HEK293 (cell line): ENCODE measurements around the gene CYP2A6.

ENCODE experiments used
- CTCF ChIA-PET: fragments of 350-600 bp; formaldehyde crosslinking; extraction: SDS; loops from one replicate; lab custom pipeline; 2021; ENCODE audit warnings: antibody characterized with exemption; lab: Yijun Ruan, JAX
- POLR2A ChIA-PET: fragments of 300-600 bp; formaldehyde crosslinking; extraction: SDS; loops from one replicate; lab custom pipeline; 2020; ENCODE audit warnings: antibody characterized with exemption, inconsistent platforms; lab: Yijun Ruan, JAX
- H3K27ac ChIP-seq: fragments of 200-500 bp; sonication (Bioruptor generic); 2 replicates; pipeline ENCODE4 v1.5.1; 2014; ENCODE audit warnings: low read depth, low read length, control low read depth, inconsistent platforms; ENCODE audit errors: extremely low read depth
- H3K36me3 ChIP-seq, 2 experiments: fragments of 200-500 bp in 1 of 2; sonication (Bioruptor generic) in 1 of 2; 1 replicate in 1 of 2; 2 replicates in 1 of 2; pipeline ENCODE4 v1.5.1; 2014 to 2017; ENCODE audit warnings: inconsistent platforms in 2 of 2, low read length in 2 of 2; ENCODE audit not compliant: control insufficient read depth in 2 of 2, insufficient read depth in 1 of 2
- H3K4me1 ChIP-seq: fragments of 200-500 bp; sonication (Bioruptor generic); 2 replicates; pipeline ENCODE4 v1.5.1; 2014; ENCODE audit warnings: mild to moderate bottlenecking, low read length, inconsistent platforms; ENCODE audit not compliant: control insufficient read depth, insufficient read depth
- H3K4me3 ChIP-seq: 2 replicates; pipeline ENCODE4 v1.5.1; 2011; ENCODE audit warnings: low read depth, mild to moderate bottlenecking, control low read depth, low read length, moderate library complexity
- H3K9me3 ChIP-seq: fragments of 200-500 bp; sonication (Bioruptor generic); 2 replicates; pipeline ENCODE4 v1.5.1; 2014; ENCODE audit warnings: low read depth, low read length, inconsistent platforms; ENCODE audit not compliant: control insufficient read depth, insufficient read depth
- BCL11B ChIP-seq: fragments of 450-650 bp; formaldehyde crosslinking; IDR thresholded peaks from 2 replicates; pipeline ENCODE4 v1.5.1; 2016; ENCODE audit warnings: low read depth, missing biosample characterization, missing genetic modification characterization
- GLIS1 ChIP-seq: fragments of 450-650 bp; formaldehyde crosslinking; IDR thresholded peaks from 2 replicates; pipeline ENCODE4 v1.5.1; 2016; ENCODE audit warnings: missing biosample characterization, missing genetic modification characterization
- IKZF3 ChIP-seq: fragments of 450-650 bp; IDR thresholded peaks from 2 replicates; pipeline ENCODE4 v1.5.0; 2018; ENCODE audit warnings: missing biosample characterization, mild to moderate bottlenecking, missing genetic modification characterization, moderate library complexity
- KLF9 ChIP-seq: fragments of 450-650 bp; formaldehyde crosslinking; IDR thresholded peaks from 2 replicates; pipeline ENCODE4 v1.5.1; 2016; ENCODE audit warnings: missing biosample characterization, missing genetic modification characterization, low read depth
- OSR2 ChIP-seq: fragments of 450-650 bp; formaldehyde crosslinking; IDR thresholded peaks from 2 replicates; pipeline ENCODE4 v1.5.1; 2016; ENCODE audit warnings: missing biosample characterization, missing genetic modification characterization
- PRDM1 ChIP-seq: fragments of 450-650 bp; formaldehyde crosslinking; IDR thresholded peaks from 2 replicates; pipeline ENCODE4; 2016; ENCODE audit warnings: missing biosample characterization, missing genetic modification characterization
- REST ChIP-seq: fragments of 450-650 bp; formaldehyde crosslinking; IDR thresholded peaks from 2 replicates; pipeline ENCODE4 v1.5.1; 2016; ENCODE audit warnings: missing biosample characterization, missing genetic modification characterization
- SP2 ChIP-seq: fragments of 450-650 bp; formaldehyde crosslinking; IDR thresholded peaks from 2 replicates; pipeline ENCODE4 v1.5.1; 2016; ENCODE audit warnings: missing biosample characterization, missing genetic modification characterization
- ZFHX2 ChIP-seq: fragments of 450-650 bp; formaldehyde crosslinking; conservative IDR thresholded peaks from 2 replicates; pipeline ENCODE4 v1.5.1; 2016; ENCODE audit warnings: missing biosample characterization, missing genetic modification characterization
- ZFP69B ChIP-seq: fragments of 450-650 bp; formaldehyde crosslinking; IDR thresholded peaks from 2 replicates; pipeline ENCODE4 v1.5.1; 2016; ENCODE audit warnings: missing biosample characterization, missing genetic modification characterization
- ZNF10 ChIP-seq: fragments of 450-650 bp; formaldehyde crosslinking; IDR thresholded peaks from 2 replicates; pipeline ENCODE4 v1.5.1; 2017; ENCODE audit warnings: missing biosample characterization, missing genetic modification characterization
- ZNF140 ChIP-seq: fragments of 450-650 bp; formaldehyde crosslinking; IDR thresholded peaks from 2 replicates; pipeline ENCODE4 v1.5.1; 2016; ENCODE audit warnings: missing biosample characterization, missing genetic modification characterization
- ZNF449 ChIP-seq: fragments of 450-650 bp; formaldehyde crosslinking; IDR thresholded peaks from 2 replicates; pipeline ENCODE4 v1.5.1; 2017; ENCODE audit warnings: missing biosample characterization, mild to moderate bottlenecking, missing genetic modification characterization, moderate library complexity
- ZNF629 ChIP-seq: fragments of 450-650 bp; formaldehyde crosslinking; IDR thresholded peaks from 2 replicates; pipeline ENCODE4 v1.5.1; 2017; ENCODE audit warnings: missing biosample characterization, missing genetic modification characterization
- ZNF645 ChIP-seq: fragments of 450-650 bp; formaldehyde crosslinking; IDR thresholded peaks from 2 replicates; pipeline ENCODE4; 2016; ENCODE audit warnings: missing biosample characterization, missing genetic modification characterization
- ZNF76 ChIP-seq: fragments of 450-650 bp; formaldehyde crosslinking; IDR thresholded peaks from 2 replicates; pipeline ENCODE4; 2016; ENCODE audit warnings: low read depth, missing biosample characterization, missing genetic modification characterization, borderline replicate concordance
- ZSCAN23 ChIP-seq: fragments of 450-650 bp; formaldehyde crosslinking; IDR thresholded peaks from 2 replicates; pipeline ENCODE4 v1.5.1; 2016; ENCODE audit warnings: missing biosample characterization, missing genetic modification characterization
- TF ChIP-seq, protein P1 (sequence below): fragments of 450-650 bp; formaldehyde crosslinking; IDR thresholded peaks from 2 replicates; pipeline ENCODE4 v1.5.1; 2016; ENCODE audit warnings: missing biosample characterization, missing genetic modification characterization
- TF ChIP-seq, protein P2 (sequence below): fragments of 450-650 bp; formaldehyde crosslinking; IDR thresholded peaks from 2 replicates; pipeline ENCODE4 v1.5.1; 2016; ENCODE audit warnings: missing biosample characterization, missing genetic modification characterization
- TF ChIP-seq, protein P3 (sequence below): fragments of 450-650 bp; formaldehyde crosslinking; IDR thresholded peaks from 2 replicates; pipeline ENCODE4 v1.5.1; 2016; ENCODE audit warnings: missing biosample characterization, missing genetic modification characterization
- TF ChIP-seq, protein P4 (sequence below): fragments of 450-650 bp; formaldehyde crosslinking; IDR thresholded peaks from 2 replicates; pipeline ENCODE4 v1.5.1; 2016; ENCODE audit warnings: missing biosample characterization, missing genetic modification characterization

The CYP2A6 gene

DNA sequence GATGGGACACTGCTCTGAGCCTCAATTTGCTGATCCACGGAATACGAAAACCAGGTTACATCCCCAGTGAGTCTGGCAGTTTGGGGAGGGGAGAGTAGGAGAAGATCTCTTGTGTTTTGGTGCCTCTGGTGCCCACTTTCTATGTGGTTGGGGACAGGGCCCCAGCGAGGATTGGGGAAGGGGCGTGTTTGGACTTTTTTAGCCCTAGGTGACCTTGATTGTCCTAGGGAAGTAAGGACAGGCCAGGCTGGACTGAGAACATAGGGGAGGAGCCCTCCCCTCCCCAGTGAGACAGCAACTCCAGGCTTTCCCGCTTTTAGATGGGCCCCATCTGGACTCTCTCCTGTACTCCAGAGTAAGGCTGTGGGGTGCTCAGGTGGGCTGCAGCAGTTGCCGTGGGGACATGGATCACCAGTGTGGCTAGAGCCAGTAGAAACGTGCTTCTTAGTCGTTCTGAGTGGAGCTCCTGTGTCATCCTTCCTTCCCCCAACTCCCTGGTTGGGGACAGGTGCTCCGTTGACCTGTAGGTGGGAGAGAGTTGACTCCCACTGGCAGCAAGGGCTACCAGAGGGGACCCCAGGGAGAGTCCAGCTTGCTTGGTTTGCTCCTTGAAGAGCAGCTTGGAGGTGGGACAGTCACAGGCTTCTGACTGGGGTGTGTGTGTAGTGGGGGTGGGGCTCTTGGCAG lies 46.9 kb downstream of the CYP2A6 start (continued):
- TF ChIP-seq REST (tag by site-specific recombination) (no peak), ZFP69B (tag by site-specific recombination) (peak; percentile 78), KLF9 (0 out of 2 replicates have a peak, but pooled peaks have one; percentile 25), ZNF629 (no peak), ZSCAN23 (no peak), ZFHX2 (tag by site-specific recombination) (0 out of 2 replicates have a peak, but pooled peaks have one; percentile 29), ZNF10 (tag by site-specific recombination) (peak; percentile 55; the same call in 1 of the 2 replicates), ZNF76 (tag by site-specific recombination) (no peak), PRDM1 (peak; percentile 25; the same call in 1 of the 2 replicates)
- TF ChIP-seq, protein P1, sequence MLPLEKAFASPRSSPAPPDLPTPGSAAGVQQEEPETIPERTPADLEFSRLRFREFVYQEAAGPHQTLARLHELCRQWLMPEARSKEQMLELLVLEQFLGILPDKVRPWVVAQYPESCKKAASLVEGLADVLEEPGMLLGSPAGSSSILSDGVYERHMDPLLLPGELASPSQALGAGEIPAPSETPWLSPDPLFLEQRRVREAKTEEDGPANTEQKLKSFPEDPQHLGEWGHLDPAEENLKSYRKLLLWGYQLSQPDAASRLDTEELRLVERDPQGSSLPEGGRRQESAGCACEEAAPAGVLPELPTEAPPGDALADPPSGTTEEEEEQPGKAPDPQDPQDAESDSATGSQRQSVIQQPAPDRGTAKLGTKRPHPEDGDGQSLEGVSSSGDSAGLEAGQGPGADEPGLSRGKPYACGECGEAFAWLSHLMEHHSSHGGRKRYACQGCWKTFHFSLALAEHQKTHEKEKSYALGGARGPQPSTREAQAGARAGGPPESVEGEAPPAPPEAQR (tag by site-specific recombination) = no peak

GRCh38 chr19:40802300-40803169 lies 47.7 kb downstream of the CYP2A6 start:
- H3K4me3 ChIP-seq = no peak overlapping the region
- H3K27ac ChIP-seq = peak overlapping the region; percentile 67; the same call in 1 of the 2 replicates
- H3K36me3 ChIP-seq = peaks cover 41 to 58% of the 10 kb centered on the region in 2 experiments
- peaks cover 80% of the 10 kb centered on the region for H3K4me1 ChIP-seq
- H3K9me3 ChIP-seq = no peaks in the 10 kb centered on the region
- ChIA-PET POLR2A (interaction anchor here (0.7 to 8.6 kb wide), 3 partner anchors 25 to 53 kb away, joined by 3 to 86 read pairs (median 56); partner anchors contain the start of genes ACTMAP, RAB4B and SNRPA), CTCF (interaction anchor here (0.8 to 1.1 kb wide), 5 partner anchors 9 to 173 kb away, joined by 3 to 4 read pairs (median 3); no protein-coding TSS in a partner anchor)
- 0 out of 2 replicates have a peak, but pooled peaks have one; percentile 20 for TF ChIP-seq OSR2 (tag by site-specific recombination)
- no peak for TF ChIP-seq ZNF140
- TF ChIP-seq GLIS1 (tag by site-specific recombination) = peak; percentile 79
- no peak for TF ChIP-seq ZNF449 (tag by site-specific recombination)
- TF ChIP-seq, protein P2, sequence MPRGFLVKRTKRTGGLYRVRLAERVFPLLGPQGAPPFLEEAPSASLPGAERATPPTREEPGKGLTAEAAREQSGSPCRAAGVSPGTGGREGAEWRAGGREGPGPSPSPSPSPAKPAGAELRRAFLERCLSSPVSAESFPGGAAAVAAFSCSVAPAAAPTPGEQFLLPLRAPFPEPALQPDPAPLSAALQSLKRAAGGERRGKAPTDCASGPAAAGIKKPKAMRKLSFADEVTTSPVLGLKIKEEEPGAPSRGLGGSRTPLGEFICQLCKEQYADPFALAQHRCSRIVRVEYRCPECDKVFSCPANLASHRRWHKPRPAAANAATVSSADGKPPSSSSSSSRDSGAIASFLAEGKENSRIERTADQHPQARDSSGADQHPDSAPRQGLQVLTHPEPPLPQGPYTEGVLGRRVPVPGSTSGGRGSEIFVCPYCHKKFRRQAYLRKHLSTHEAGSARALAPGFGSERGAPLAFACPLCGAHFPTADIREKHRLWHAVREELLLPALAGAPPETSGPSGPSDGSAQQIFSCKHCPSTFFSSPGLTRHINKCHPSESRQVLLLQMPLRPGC (tag by site-specific recombination) = no peak
- TF ChIP-seq BCL11B (tag by site-specific recombination) = no peak
- no peak for TF ChIP-seq ZNF645
- 0 out of 2 replicates have a peak, but pooled peaks have one; percentile 49 for TF ChIP-seq IKZF3 (tag by site-specific recombination)
- TF ChIP-seq SP2 (tag by site-specific recombination) = peak; percentile 43
- TF ChIP-seq, protein P3, sequence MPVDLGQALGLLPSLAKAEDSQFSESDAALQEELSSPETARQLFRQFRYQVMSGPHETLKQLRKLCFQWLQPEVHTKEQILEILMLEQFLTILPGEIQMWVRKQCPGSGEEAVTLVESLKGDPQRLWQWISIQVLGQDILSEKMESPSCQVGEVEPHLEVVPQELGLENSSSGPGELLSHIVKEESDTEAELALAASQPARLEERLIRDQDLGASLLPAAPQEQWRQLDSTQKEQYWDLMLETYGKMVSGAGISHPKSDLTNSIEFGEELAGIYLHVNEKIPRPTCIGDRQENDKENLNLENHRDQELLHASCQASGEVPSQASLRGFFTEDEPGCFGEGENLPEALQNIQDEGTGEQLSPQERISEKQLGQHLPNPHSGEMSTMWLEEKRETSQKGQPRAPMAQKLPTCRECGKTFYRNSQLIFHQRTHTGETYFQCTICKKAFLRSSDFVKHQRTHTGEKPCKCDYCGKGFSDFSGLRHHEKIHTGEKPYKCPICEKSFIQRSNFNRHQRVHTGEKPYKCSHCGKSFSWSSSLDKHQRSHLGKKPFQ = no peak
- TF ChIP-seq, protein P4, sequence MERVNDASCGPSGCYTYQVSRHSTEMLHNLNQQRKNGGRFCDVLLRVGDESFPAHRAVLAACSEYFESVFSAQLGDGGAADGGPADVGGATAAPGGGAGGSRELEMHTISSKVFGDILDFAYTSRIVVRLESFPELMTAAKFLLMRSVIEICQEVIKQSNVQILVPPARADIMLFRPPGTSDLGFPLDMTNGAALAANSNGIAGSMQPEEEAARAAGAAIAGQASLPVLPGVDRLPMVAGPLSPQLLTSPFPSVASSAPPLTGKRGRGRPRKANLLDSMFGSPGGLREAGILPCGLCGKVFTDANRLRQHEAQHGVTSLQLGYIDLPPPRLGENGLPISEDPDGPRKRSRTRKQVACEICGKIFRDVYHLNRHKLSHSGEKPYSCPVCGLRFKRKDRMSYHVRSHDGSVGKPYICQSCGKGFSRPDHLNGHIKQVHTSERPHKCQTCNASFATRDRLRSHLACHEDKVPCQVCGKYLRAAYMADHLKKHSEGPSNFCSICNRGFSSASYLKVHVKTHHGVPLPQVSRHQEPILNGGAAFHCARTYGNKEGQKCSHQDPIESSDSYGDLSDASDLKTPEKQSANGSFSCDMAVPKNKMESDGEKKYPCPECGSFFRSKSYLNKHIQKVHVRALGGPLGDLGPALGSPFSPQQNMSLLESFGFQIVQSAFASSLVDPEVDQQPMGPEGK (tag by site-specific recombination) = peak; percentile 43
